GM12865 (cell line): ENCODE results near the gene NCAPG2.

ENCODE experiments used
- DNase-seq: peaks from one replicate; pipeline ENCODE4 v3.0.0; 2010; ENCODE audit warnings: low read depth
- H3K4me3 ChIP-seq: 2 replicates; pipeline ENCODE4 v1.5.1; 2011; ENCODE audit warnings: mild to moderate bottlenecking, low read depth, low read length, control low read depth
- CTCF ChIP-seq: IDR thresholded peaks from 2 replicates; pipeline ENCODE4 v1.5.1; 2011; ENCODE audit warnings: low read length, control low read depth, low read depth, inconsistent platforms; ENCODE audit not compliant: insufficient read depth; ENCODE audit errors: missing control alignments

The NCAPG2 gene

GRCh38 chr7:158611541-158611940 lies 93.1 kb downstream of the NCAPG2 start:
- TF ChIP-seq CTCF: no peak
- H3K4me3 ChIP-seq: no peak overlapping the region

GRCh38 chr7:158609313-158609974 lies 95.2 kb downstream of the NCAPG2 start:
- TF ChIP-seq CTCF: no peak
- DNase-seq: no peak
- H3K4me3 ChIP-seq: no peak overlapping the region

More at GRCh38 chr7:158611541-158611940, 93.1 kb downstream of the NCAPG2 start:
- no peak for DNase-seq

GRCh38 chr7:158607563-158607962 lies 97.0 kb downstream of the NCAPG2 start:
- no peak overlapping the region for H3K4me3 ChIP-seq
- no peak for DNase-seq
- no peak for TF ChIP-seq CTCF

GRCh38 chr7:158606671-158607424 lies 97.8 kb downstream of the NCAPG2 start:
- DNase-seq: no peak
- H3K4me3 ChIP-seq: no peak overlapping the region
- no peak for TF ChIP-seq CTCF

GRCh38 chr7:158606129-158606528 lies 98.5 kb downstream of the NCAPG2 start:
- H3K4me3 ChIP-seq: no peak overlapping the region
- TF ChIP-seq CTCF: no peak

GRCh38 chr7:158603773-158604755 lies 100.5 kb downstream of the NCAPG2 start:
- H3K4me3 ChIP-seq: no peak overlapping the region
- no peak for DNase-seq
- TF ChIP-seq CTCF: no peak

More at GRCh38 chr7:158606129-158606528, 98.5 kb downstream of the NCAPG2 start:
- DNase-seq: no peak
